Mononuclear cell (primary cell): ENCODE measurements around the gene EPB41L2. TPM values are rescaled to one million over a fixed set of nuclear protein-coding genes. Genes with fewer than 3 reads are reported as not detected.
"Not testable (repeated sequence)": the region's sequence is repeated elsewhere in the genome, so short reads cannot be mapped to it uniquely, and the experiment has no call there.

Source experiments
- H3K27me3 ChIP-seq: 2 replicates; pipeline ENCODE4 v1.6.0; 2011; ENCODE audit warnings: low read length, control low read depth; ENCODE audit not compliant: insufficient read depth
- H3K4me1 ChIP-seq: 2 replicates; pipeline ENCODE4 v1.5.1; 2011; ENCODE audit warnings: mild to moderate bottlenecking, low read length, control low read depth; ENCODE audit not compliant: insufficient read depth
- H3K4me3 ChIP-seq: 2 replicates; pipeline ENCODE4 v1.5.1; 2011; ENCODE audit warnings: mild to moderate bottlenecking, low read length, moderate library complexity
- H3K9me3 ChIP-seq: 2 replicates; pipeline ENCODE4 v1.5.1; 2011; ENCODE audit warnings: low read depth, mild to moderate bottlenecking, control low read depth, low read length
- total RNA-seq: library from RNA; depleted of rRNA; stranded (reverse); fragments of >200 nt; gene quantifications from one replicate; pipeline ENCODE4 v1.2.3, GENCODE V29; 2012

The EPB41L2 gene
- total RNA-seq, 1 donor: 11.2 TPM

- no peaks in the 10 kb centered on the region for H3K9me3 ChIP-seq
- no peaks in the 10 kb centered on the region for H3K4me1 ChIP-seq
- no peaks in the 10 kb centered on the region for H3K27me3 ChIP-seq
- no peak overlapping the region for H3K4me3 ChIP-seq
These were observed 236.4 kb downstream of the EPB41L2 start for GRCh38 chr6:130826442-130827246.

GRCh38 chr6:130825772-130826441 is 237.1 kb downstream of the EPB41L2 start:
- no peaks in the 10 kb centered on the region for H3K9me3 ChIP-seq
- no peaks in the 10 kb centered on the region for H3K4me1 ChIP-seq
- no peak overlapping the region for H3K4me3 ChIP-seq
- no peaks in the 10 kb centered on the region for H3K27me3 ChIP-seq

GRCh38 chr6:130824978-130825694 is 237.9 kb downstream of the EPB41L2 start:
- no peak overlapping the region for H3K4me3 ChIP-seq
- H3K9me3 ChIP-seq: no peaks in the 10 kb centered on the region
- no peaks in the 10 kb centered on the region for H3K4me1 ChIP-seq
- H3K27me3 ChIP-seq: no peaks in the 10 kb centered on the region

GRCh38 chr6:130822736-130823135 is 240.3 kb downstream of the EPB41L2 start:
- Histone ChIP-seq H3K4me3 (no peak overlapping the region), H3K27me3 (no peaks in the 10 kb centered on the region), H3K9me3 (no peaks in the 10 kb centered on the region), H3K4me1 (no peaks in the 10 kb centered on the region)

GRCh38 chr6:130815200-130816071 is 247.6 kb downstream of the EPB41L2 start:
- Histone ChIP-seq H3K9me3 (no peaks in the 10 kb centered on the region), H3K4me1 (no peaks in the 10 kb centered on the region), H3K4me3 (no peak overlapping the region), H3K27me3 (no peaks in the 10 kb centered on the region)

GRCh38 chr6:130814506-130814905 is 248.5 kb downstream of the EPB41L2 start:
- no peaks in the 10 kb centered on the region for H3K4me1 ChIP-seq

GRCh38 chr6:130811932-130812331 is 251.1 kb downstream of the EPB41L2 start:
- no peaks in the 10 kb centered on the region for H3K9me3 ChIP-seq
- no peak overlapping the region for H3K4me3 ChIP-seq
- H3K4me1 ChIP-seq: no peaks in the 10 kb centered on the region
- no peaks in the 10 kb centered on the region for H3K27me3 ChIP-seq

More at GRCh38 chr6:130814506-130814905, 248.5 kb downstream of the EPB41L2 start:
- H3K4me3 ChIP-seq: no peak overlapping the region
- H3K9me3 ChIP-seq: no peaks in the 10 kb centered on the region
- H3K27me3 ChIP-seq: no peaks in the 10 kb centered on the region

GRCh38 chr6:130810307-130811030 is 252.6 kb downstream of the EPB41L2 start:
- Histone ChIP-seq H3K9me3 (no peaks in the 10 kb centered on the region), H3K4me3 (no peak overlapping the region), H3K4me1 (no peaks in the 10 kb centered on the region), H3K27me3 (peaks cover 2% of the 10 kb centered on the region)

GRCh38 chr6:130801368-130801767 is 261.7 kb downstream of the EPB41L2 start:
- not testable (repeated sequence) for H3K9me3 ChIP-seq, H3K27me3 ChIP-seq, H3K4me1 ChIP-seq, H3K4me3 ChIP-seq

- Histone ChIP-seq H3K4me3 (no peak overlapping the region), H3K27me3 (no peaks in the 10 kb centered on the region), H3K4me1 (no peaks in the 10 kb centered on the region), H3K9me3 (peaks cover 7% of the 10 kb centered on the region)
These were observed 266.0 kb downstream of the EPB41L2 start for GRCh38 chr6:130797061-130797460.

GRCh38 chr6:130796313-130796905 is 266.6 kb downstream of the EPB41L2 start:
- Histone ChIP-seq H3K4me3 (no peak overlapping the region), H3K27me3 (no peaks in the 10 kb centered on the region), H3K9me3 (peaks cover 7% of the 10 kb centered on the region), H3K4me1 (no peaks in the 10 kb centered on the region)

- Histone ChIP-seq H3K4me1 (no peaks in the 10 kb centered on the region), H3K9me3 (peaks cover 7% of the 10 kb centered on the region), H3K4me3 (no peak overlapping the region), H3K27me3 (no peaks in the 10 kb centered on the region)
These were observed 268.3 kb downstream of the EPB41L2 start for GRCh38 chr6:130794738-130795137.

- Histone ChIP-seq H3K4me1 (no peaks in the 10 kb centered on the region), H3K27me3 (no peaks in the 10 kb centered on the region), H3K4me3 (no peak overlapping the region), H3K9me3 (peaks cover 7% of the 10 kb centered on the region)
These were observed 268.9 kb downstream of the EPB41L2 start for GRCh38 chr6:130794010-130794697.
